Type B pancreatic cell (in vitro differentiated cells): ENCODE measurements around the gene SRGAP2. TPM values are rescaled to one million over a fixed set of nuclear protein-coding genes. Genes with fewer than 3 reads are reported as not detected.
A peak's percentile ranks its signal among the peaks of the same experiment; 100 is the strongest.
"Not testable (repeated sequence)": the region's sequence is repeated elsewhere in the genome, so short reads cannot be mapped to it uniquely, and the experiment has no call there.

Source experiments
- DNase-seq: peaks from one replicate; pipeline ENCODE4 v3.0.0; 2021; ENCODE audit warnings: mixed read lengths; ENCODE audit not compliant: unreplicated experiment; ENCODE audit errors: extremely low spot score
- H3K27ac Mint-ChIP-seq: 2 replicates; pipeline ENCODE4 v1.8.0; 2021; ENCODE audit warnings: mild to moderate bottlenecking, mixed read lengths
- H3K27me3 Mint-ChIP-seq: 2 replicates; pipeline ENCODE4 v1.8.0; 2021; ENCODE audit warnings: mixed read lengths
- H3K36me3 Mint-ChIP-seq: 2 replicates; pipeline ENCODE4 v1.8.0; 2021; ENCODE audit warnings: mixed read lengths
- H3K4me1 Mint-ChIP-seq: one replicate; pipeline ENCODE4 v1.8.0; 2021; ENCODE audit warnings: mixed read lengths; ENCODE audit not compliant: unreplicated experiment
- H3K4me3 Mint-ChIP-seq: 2 replicates; pipeline ENCODE4 v1.8.0; 2021; ENCODE audit warnings: mild to moderate bottlenecking, mixed read lengths
- H3K9me3 Mint-ChIP-seq: 2 replicates; pipeline ENCODE4 v1.8.0; 2021; ENCODE audit warnings: mixed read lengths
- long read RNA-seq: library from polyadenylated mRNA; unstranded; transcript quantifications from one replicate; pipeline ENCODE4 v2.0.0, GENCODE V29; 2020
- total RNA-seq: library from RNA; stranded (reverse); gene quantifications from 2 replicates; pipeline ENCODE4 v1.2.1, GENCODE V29; 2021; ENCODE audit warnings: low replicate concordance
- TF ChIP-seq, protein P1 (sequence below): fragments of 200-600 bp; sonication (generic); conservative IDR thresholded peaks from 2 replicates; pipeline ENCODE4 v1.5.0; 2021; ENCODE audit warnings: antibody characterized with exemption, mild to moderate bottlenecking

Gene SRGAP2
- 58.6 and 87.5 TPM in 2 replicates for total RNA-seq
- long read RNA-seq, partial matches to known transcripts: 1 of 5 reads
- long read RNA-seq, other reads (novel, unspliced or antisense): 2 of 5 reads

DNA sequence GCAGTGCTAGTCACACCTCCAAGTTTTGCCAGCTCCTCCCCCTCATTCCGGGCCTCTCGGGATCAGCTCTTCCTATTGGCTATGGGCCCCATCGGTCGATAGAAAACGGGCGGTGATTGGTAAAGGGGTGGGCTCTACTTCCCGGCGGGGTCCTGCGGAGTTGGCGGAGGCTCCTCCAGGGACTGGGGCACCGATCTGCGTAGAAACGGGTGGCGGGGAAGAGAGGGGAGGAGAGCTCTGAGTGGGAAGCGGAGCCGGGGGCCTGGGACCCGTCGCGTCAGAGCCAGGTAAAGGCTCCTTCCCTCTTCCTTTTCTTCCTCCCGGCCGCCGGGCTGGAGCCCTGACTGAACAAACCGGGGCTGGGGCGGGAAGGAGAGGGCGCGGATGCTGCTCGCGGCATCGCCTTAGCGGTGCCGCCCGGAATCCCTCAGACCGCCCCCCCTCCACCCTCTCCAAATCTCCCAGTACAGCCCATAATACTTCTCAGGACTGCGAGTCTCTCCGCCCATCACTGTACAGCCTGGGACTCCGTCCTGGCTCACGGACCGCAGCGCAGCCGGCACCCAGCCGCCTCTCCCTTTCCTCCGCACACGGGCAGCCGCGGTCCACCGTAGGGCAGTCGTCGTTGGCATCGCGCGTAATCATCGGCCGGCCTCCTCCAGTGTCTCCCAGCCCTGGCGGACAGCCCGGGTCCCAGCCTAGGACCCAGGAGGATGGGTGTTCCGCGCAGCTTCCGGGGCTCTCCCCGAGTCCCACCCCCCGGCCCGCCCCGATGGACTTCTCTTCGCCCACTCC is at the start of gene SRGAP2:
SRGAP2 (plus strand) TSS at position 178 of the 795 bp plus-strand sequence. CDS start 2,430 bp downstream, outside the sequence.
- peak; percentile 75 for DNase-seq
- H3K27ac Mint-ChIP-seq: peak within 1 kb of the TSS; percentile 68
- H3K36me3 Mint-ChIP-seq, H3K9me3 Mint-ChIP-seq, H3K27me3 Mint-ChIP-seq, H3K4me1 Mint-ChIP-seq: not testable (repeated sequence)
- peak within 1 kb of the TSS; percentile 84 for H3K4me3 Mint-ChIP-seq

DNA sequence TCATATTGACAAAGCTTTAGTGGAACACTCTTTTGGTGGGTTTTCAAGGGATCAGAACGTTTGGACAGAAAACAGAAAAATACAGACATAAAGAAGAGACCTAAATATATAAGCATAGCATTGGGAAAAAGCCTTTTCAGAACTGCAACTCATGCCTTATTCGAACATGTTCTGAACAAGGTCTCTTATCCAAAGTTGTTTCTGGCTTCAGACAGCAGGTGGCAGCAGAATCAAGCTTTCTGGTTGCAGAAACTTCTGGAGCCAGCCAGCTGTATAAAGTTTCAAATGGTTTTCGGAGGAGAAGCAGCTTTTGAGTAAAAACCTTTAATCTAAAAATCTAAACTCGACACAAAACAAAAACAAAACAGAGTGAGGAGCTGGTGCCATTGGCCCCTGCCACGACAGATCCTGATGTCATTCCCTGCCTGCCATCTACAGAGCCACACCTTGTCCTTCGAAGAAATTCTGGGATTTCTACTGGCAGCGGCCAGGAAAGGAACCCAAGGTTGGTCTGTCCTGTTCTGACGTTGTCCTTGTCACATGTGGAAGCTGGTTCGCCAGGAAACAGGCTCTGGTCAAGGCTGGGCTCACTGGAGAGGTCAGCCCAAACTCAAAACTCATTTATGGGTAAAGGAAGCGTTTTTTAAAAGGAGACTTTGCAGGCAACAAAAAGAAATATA is 35.9 kb upstream of the SRGAP2 start:
- not testable (repeated sequence) for H3K27ac Mint-ChIP-seq, H3K4me1 Mint-ChIP-seq, H3K9me3 Mint-ChIP-seq, DNase-seq, H3K27me3 Mint-ChIP-seq, H3K4me3 Mint-ChIP-seq, H3K36me3 Mint-ChIP-seq
- TF ChIP-seq, protein P1, sequence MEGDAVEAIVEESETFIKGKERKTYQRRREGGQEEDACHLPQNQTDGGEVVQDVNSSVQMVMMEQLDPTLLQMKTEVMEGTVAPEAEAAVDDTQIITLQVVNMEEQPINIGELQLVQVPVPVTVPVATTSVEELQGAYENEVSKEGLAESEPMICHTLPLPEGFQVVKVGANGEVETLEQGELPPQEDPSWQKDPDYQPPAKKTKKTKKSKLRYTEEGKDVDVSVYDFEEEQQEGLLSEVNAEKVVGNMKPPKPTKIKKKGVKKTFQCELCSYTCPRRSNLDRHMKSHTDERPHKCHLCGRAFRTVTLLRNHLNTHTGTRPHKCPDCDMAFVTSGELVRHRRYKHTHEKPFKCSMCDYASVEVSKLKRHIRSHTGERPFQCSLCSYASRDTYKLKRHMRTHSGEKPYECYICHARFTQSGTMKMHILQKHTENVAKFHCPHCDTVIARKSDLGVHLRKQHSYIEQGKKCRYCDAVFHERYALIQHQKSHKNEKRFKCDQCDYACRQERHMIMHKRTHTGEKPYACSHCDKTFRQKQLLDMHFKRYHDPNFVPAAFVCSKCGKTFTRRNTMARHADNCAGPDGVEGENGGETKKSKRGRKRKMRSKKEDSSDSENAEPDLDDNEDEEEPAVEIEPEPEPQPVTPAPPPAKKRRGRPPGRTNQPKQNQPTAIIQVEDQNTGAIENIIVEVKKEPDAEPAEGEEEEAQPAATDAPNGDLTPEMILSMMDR: peak; percentile 60

DNA sequence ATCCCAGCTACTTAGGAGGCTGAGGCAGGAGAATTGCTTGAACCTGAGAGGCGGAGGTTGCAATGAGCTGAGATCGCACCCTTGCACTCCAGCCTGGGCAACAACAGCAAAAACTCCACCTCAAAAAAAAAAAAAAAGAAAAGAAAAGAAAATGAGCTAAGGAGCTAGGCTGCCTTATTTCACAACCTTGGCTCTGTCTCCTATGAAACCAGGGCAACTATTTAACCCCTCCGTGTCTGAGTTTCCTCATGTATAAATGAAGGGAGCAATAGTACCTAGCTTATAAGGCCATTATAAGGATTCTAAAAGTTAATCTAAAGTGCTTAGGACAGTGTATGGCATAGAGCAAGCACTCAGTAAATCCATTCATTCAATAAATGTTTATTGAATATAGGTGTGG is 33.5 kb upstream of the SRGAP2 start:
- not testable (repeated sequence) for H3K27ac Mint-ChIP-seq, H3K4me3 Mint-ChIP-seq, H3K4me1 Mint-ChIP-seq, H3K9me3 Mint-ChIP-seq, H3K27me3 Mint-ChIP-seq, DNase-seq, H3K36me3 Mint-ChIP-seq

DNA sequence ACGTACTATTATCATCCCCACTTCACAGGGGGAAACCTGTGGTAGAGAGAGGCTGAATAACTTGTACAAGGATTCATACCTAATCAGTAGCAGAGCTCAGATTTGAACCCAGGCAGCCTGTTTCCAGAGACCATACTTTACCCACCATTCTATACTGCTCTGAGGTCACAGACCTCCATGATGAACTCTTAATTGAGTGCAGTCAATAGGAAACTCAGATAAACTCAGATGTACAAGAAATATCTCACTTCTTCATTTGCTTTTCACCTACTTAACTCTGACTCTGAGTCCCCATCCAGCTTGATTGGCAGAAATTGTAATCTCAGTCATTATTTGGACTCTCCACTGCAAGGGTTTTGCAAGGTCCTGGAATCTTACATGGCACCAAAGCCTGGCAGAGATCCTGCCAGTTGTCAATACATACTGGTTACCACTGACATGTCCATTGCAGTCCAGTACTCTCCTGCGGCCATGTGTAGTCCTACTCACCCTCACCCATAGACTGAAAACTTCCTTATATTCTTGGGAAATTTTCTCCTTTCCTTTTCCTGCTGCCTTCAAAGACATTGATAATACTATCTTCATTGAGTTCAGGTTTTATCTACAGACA is 30.1 kb upstream of the SRGAP2 start:
- H3K4me1 Mint-ChIP-seq: not testable (repeated sequence)

DNA sequence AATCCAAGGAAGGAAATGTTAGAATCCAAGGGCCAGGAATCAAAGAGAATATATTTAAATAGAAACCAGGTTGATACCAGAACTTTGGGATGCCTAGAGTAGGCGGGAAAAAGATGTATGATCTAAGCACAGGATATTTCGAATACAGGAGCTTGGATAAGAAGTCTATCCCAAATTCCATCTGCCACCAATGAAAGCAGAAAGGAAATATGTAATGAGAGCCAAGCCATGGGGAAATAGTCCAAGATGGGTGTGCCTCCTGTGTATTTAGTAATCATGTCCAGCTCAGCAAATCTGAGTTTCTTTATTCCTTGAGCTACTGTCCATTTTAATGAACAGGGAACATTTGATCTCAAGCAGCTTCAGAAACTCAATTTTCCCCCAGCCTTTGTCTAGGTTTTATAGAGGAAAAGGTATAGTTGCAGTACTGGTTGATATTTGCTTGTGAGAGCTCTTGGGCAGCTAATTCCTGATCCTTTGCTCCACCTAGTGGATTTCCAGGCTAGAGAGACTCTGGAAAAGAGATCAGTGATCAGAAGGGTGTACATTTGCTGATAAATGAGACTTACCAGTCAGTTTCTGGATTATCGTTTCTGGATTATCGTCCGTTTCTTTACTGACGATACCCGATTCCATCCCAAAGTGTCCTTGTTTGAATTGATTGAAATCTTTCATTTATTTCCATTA is 29.0 kb upstream of the SRGAP2 start:
- H3K4me1 Mint-ChIP-seq, H3K36me3 Mint-ChIP-seq, H3K9me3 Mint-ChIP-seq, H3K4me3 Mint-ChIP-seq, DNase-seq, H3K27ac Mint-ChIP-seq, H3K27me3 Mint-ChIP-seq: not testable (repeated sequence)
- TF ChIP-seq, protein P1: peak; percentile 52

More for the DNA sequence above, 30.1 kb upstream of the SRGAP2 start:
- not testable (repeated sequence) for H3K36me3 Mint-ChIP-seq, H3K27me3 Mint-ChIP-seq, H3K27ac Mint-ChIP-seq, H3K4me3 Mint-ChIP-seq, DNase-seq, H3K9me3 Mint-ChIP-seq

DNA sequence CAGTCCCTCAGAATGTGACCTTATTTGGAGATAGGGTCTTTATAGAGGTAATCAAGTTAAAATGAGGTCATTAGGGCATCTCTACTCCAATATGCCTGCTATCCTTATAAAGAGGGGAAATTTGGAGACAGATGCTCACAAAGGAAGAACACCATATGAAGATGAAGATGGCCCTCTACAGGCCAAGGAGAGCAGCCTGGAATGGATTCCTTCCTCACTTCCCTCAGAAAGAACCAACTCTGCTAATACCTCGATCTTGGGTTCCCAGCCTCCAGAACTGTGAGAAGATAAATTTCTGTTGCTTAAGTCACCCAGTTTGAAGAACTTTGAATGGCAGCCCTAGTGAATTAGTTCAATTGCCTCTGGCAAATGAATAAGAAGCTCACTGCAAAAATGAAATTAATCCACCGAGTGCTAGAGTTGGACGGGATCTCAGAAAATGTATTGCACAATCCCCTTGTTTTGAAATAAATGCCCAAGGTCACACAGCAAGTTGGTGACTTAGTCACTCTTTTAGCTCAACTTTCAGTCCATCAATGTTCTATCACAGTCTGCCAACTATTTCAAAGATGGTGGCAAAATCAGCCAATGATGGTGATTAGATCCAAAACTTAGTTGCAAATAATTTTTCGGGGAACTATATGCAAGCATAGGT is 27.8 kb upstream of the SRGAP2 start:
- not testable (repeated sequence) for H3K27ac Mint-ChIP-seq, H3K27me3 Mint-ChIP-seq, H3K4me1 Mint-ChIP-seq, H3K4me3 Mint-ChIP-seq, DNase-seq, H3K36me3 Mint-ChIP-seq, H3K9me3 Mint-ChIP-seq
- TF ChIP-seq, protein P1: peak; percentile 27

DNA sequence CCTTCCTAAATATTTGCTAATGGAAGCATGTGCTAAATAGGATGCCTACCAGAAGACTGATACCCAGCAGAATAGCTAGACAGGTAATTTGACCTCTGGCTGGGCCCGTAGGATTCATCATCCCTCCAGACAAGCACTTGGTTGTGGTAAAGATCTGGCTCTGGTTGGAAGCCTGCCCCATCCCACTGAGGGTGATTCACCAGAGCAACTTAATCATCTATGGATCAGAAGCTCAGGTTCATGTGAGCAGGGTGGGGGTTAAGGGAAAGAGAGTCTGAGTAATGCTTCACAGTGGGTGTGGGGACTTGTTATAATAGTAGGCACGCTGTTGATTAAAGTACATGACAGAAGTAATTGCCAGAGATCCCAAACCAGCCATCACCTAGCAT is 27.2 kb upstream of the SRGAP2 start:
- not testable (repeated sequence) for H3K36me3 Mint-ChIP-seq, DNase-seq, H3K4me3 Mint-ChIP-seq, H3K9me3 Mint-ChIP-seq, H3K27ac Mint-ChIP-seq, H3K4me1 Mint-ChIP-seq, H3K27me3 Mint-ChIP-seq

DNA sequence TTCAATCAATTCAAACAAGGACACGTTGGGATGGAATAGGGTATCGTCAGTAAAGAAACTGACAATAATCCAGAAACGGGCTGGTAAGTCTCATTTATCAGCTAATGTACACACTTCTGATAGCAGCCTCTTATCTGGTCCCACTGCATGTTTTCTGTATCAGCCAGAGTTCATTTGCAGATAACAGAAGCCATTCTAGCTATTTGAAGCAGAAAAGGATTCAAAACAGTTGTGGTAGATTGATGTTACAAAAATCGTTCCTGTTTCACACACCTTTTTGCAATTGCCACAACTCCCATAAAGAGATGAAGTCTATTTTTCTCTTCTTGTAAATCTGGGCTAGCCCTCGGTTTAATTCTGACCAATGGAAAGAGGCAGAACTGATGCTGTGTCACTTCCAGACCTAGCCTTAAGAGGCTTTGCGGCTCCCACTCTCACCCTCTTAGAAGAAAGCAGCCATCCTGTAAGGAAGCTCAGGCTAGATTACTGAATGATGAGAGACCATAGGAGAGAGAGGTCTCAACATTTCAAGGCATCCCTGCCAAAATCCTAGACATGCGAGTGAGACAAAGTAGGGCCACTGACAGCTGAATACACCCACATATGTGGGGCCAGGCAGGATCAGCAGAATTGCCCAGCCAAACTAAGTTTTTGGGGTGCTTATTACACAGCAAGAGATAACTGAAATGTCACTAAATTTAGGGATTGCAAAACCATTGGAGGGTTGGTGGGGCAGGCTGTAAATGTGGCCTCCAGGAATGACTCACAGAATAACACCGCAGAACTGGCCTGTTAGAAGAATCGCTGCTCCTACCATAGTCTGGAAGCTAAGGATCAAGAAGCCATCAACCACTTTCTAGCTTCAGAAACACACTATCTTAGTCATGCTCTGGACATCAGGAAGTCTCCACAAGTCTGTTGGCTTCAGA is 25.0 kb upstream of the SRGAP2 start:
- not testable (repeated sequence) for H3K27ac Mint-ChIP-seq, H3K9me3 Mint-ChIP-seq, DNase-seq, H3K4me3 Mint-ChIP-seq, H3K27me3 Mint-ChIP-seq, H3K4me1 Mint-ChIP-seq, H3K36me3 Mint-ChIP-seq

DNA sequence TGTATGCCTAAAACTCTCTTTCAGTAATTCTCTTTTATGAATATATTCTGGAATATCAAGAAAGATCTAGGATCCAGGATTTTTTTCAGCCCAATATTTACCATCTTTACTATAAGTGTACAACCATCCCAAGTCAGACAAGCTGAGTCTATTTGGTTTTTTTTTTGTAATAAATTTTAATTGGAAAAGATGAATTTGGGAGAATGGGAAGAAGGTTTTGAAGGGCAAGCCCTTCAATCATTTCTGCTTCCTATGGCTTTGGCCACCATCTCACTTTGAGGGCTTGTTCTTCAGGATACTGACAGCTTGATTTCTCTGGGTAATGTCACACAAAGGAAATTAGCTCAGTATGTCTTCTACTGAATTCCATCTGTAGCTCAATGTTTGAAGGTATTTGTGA is 23.7 kb upstream of the SRGAP2 start:
- not testable (repeated sequence) for H3K27me3 Mint-ChIP-seq, H3K4me1 Mint-ChIP-seq, H3K9me3 Mint-ChIP-seq, H3K36me3 Mint-ChIP-seq, DNase-seq, H3K27ac Mint-ChIP-seq, H3K4me3 Mint-ChIP-seq
